ENCODE data around the gene METTL1.
"Not testable (repeated sequence)": the region's sequence is repeated elsewhere in the genome, so short reads cannot be mapped to it uniquely, and the experiment has no call there.

GRCh38 chr12:57774634-57775033 is 2.7 kb upstream of the METTL1 start:
- TF ChIP-seq CTCF, POLR2A (IDR thresholded peaks at IDR 0.05): not testable (repeated sequence)
